Glutamatergic neuron (in vitro differentiated cells): ENCODE results near the gene DDX42. TPM values are rescaled to one million over a fixed set of nuclear protein-coding genes. Genes with fewer than 3 reads are reported as not detected.

Source experiments
- DNase-seq: peaks from one replicate; pipeline ENCODE4 v3.0.0; 2022
- H3K27ac Mint-ChIP-seq: one replicate; pipeline ENCODE4 v1.8.0; 2020; ENCODE audit warnings: mild to moderate bottlenecking, mixed read lengths, inconsistent platforms; ENCODE audit not compliant: unreplicated experiment
- H3K27me3 Mint-ChIP-seq: one replicate; pipeline ENCODE4 v1.8.0; 2020; ENCODE audit warnings: mild to moderate bottlenecking, moderate library complexity, mixed read lengths, inconsistent platforms; ENCODE audit not compliant: unreplicated experiment
- H3K36me3 Mint-ChIP-seq: one replicate; pipeline ENCODE4 v1.8.0; 2020; ENCODE audit warnings: mild to moderate bottlenecking, mixed read lengths, inconsistent platforms; ENCODE audit not compliant: unreplicated experiment
- H3K4me1 Mint-ChIP-seq: one replicate; pipeline ENCODE4 v1.8.0; 2020; ENCODE audit warnings: mild to moderate bottlenecking, low read depth, mixed read lengths, inconsistent platforms; ENCODE audit not compliant: unreplicated experiment
- H3K4me3 Mint-ChIP-seq: one replicate; pipeline ENCODE4 v1.8.0; 2020; ENCODE audit warnings: mild to moderate bottlenecking, mixed read lengths, inconsistent platforms; ENCODE audit not compliant: unreplicated experiment
- H3K9me3 Mint-ChIP-seq: one replicate; pipeline ENCODE4 v1.8.0; 2020; ENCODE audit warnings: mild to moderate bottlenecking, moderate library complexity, mixed read lengths, inconsistent platforms; ENCODE audit not compliant: unreplicated experiment
- total RNA-seq: library from RNA; stranded (reverse); fragmentation: NEBNext Ultra II Directional; extraction: Animal tissue kit (Norgen Biotek cat#: 25700); gene quantifications from one replicate; pipeline ENCODE4 v1.2.1, GENCODE V29; 2021; ENCODE audit not compliant: unreplicated experiment
- TF ChIP-seq, protein P1 (sequence below): fragments of 200-600 bp; sonication (generic); IDR thresholded peaks from one replicate; pipeline ENCODE4 v1.5.0; 2021; ENCODE audit not compliant: partially characterized antibody, unreplicated experiment

DDX42 gene
- total RNA-seq, 1 donor from 2014 or later = 181 TPM

DNA sequence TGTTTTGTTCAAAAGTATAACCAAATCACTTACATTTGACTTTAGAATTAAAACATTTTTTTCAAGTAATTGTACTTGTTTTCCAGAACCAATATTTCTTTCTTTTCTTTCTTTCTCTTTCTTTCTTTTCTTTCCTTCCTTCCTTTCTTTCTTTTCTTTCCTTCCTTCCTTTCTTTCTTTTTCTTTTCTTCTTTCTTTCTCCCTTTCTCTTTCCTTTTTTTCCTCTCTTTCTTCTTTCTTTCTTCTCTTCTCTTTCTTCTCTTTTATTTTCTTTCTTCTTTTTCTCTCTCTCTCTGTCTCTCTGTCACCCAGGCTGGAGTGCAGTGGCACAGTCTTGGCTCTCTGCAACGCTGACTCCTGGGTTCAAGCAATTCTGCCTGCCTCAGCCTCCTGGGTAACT is 26.8 kb downstream of the DDX42 start:
- TF ChIP-seq, protein P1, sequence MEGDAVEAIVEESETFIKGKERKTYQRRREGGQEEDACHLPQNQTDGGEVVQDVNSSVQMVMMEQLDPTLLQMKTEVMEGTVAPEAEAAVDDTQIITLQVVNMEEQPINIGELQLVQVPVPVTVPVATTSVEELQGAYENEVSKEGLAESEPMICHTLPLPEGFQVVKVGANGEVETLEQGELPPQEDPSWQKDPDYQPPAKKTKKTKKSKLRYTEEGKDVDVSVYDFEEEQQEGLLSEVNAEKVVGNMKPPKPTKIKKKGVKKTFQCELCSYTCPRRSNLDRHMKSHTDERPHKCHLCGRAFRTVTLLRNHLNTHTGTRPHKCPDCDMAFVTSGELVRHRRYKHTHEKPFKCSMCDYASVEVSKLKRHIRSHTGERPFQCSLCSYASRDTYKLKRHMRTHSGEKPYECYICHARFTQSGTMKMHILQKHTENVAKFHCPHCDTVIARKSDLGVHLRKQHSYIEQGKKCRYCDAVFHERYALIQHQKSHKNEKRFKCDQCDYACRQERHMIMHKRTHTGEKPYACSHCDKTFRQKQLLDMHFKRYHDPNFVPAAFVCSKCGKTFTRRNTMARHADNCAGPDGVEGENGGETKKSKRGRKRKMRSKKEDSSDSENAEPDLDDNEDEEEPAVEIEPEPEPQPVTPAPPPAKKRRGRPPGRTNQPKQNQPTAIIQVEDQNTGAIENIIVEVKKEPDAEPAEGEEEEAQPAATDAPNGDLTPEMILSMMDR = no peak
- H3K4me1 Mint-ChIP-seq = no peaks in the 10 kb centered on the region
- no peak overlapping the region for H3K27ac Mint-ChIP-seq
- no peaks in the 10 kb centered on the region for H3K27me3 Mint-ChIP-seq
- H3K4me3 Mint-ChIP-seq = no peak overlapping the region
- H3K9me3 Mint-ChIP-seq = no peaks in the 10 kb centered on the region
- DNase-seq = no peak
- H3K36me3 Mint-ChIP-seq = no peaks in the 10 kb centered on the region

DNA sequence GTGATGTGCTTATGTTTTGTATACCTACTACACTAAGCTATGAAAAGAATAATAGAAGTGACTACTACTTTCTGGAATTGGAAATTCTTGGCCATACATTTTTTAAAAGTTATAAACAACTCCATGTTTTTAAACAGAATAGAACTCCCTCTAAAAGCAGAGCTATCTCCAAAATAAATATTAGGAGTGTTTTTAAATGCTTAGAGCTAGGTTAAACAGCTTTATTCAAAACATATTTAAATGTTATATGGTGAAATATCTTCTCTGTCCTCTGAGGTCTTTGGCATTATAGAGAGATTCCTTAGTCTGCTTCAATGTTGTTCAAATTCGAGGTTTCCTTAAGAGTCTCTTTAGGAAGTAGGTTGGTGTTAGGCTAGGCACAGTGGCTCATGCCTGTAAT is 30.4 kb downstream of the DDX42 start:
- Mint-ChIP-seq H3K27ac (no peak overlapping the region), H3K9me3 (no peaks in the 10 kb centered on the region), H3K4me1 (no peaks in the 10 kb centered on the region), H3K27me3 (no peaks in the 10 kb centered on the region), H3K36me3 (no peaks in the 10 kb centered on the region), H3K4me3 (no peak overlapping the region)
- TF ChIP-seq, protein P1 = no peak
- no peak for DNase-seq

DNA sequence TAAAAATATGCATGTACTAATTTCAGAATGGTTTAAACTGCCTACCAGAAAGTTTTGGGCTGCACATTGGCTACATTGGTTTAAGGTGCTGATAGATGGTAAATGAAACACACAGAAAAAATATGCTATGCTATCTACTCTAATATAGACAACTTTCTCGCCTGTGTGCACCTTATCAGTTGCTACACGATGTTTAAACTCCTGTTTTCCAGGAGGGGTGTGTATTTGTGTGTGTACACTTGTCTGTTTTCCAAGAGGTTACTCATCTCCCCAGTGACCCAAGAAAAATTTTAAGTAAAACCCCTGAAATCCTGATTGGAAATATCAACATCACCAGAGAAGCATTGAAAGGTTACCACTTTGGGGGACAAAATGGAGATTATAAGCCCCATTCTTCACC is 31.6 kb downstream of the DDX42 start:
- DNase-seq = no peak
- Mint-ChIP-seq H3K9me3 (no peaks in the 10 kb centered on the region), H3K27ac (no peak overlapping the region), H3K27me3 (no peaks in the 10 kb centered on the region), H3K4me1 (no peaks in the 10 kb centered on the region), H3K4me3 (no peak overlapping the region), H3K36me3 (no peaks in the 10 kb centered on the region)
- TF ChIP-seq, protein P1 = no peak

DNA sequence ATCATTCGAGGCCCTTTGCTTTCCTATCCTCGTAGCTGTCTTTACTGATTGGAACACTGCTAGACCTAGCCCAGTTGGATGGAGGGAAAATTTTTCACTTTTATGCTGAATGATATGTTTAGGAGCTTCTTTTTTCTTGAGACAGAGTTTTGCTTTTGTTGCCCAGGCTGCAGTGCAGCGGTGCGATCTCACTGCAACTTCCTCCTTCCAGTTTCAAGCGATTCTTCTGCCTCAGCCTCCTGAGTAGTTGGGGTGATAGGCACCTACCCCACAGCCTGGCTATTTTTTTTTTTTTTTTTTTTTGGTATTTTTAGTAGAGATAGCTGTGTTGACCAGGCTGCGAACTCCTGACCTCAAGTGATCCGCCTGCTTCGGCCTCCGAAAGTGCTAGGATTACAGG is 36.0 kb downstream of the DDX42 start:
- H3K9me3 Mint-ChIP-seq = no peaks in the 10 kb centered on the region
- no peak overlapping the region for H3K4me3 Mint-ChIP-seq
- no peaks in the 10 kb centered on the region for H3K27me3 Mint-ChIP-seq
- H3K27ac Mint-ChIP-seq = no peak overlapping the region
- H3K36me3 Mint-ChIP-seq = no peaks in the 10 kb centered on the region
- H3K4me1 Mint-ChIP-seq = no peaks in the 10 kb centered on the region
- DNase-seq = no peak
- TF ChIP-seq, protein P1 = no peak

DNA sequence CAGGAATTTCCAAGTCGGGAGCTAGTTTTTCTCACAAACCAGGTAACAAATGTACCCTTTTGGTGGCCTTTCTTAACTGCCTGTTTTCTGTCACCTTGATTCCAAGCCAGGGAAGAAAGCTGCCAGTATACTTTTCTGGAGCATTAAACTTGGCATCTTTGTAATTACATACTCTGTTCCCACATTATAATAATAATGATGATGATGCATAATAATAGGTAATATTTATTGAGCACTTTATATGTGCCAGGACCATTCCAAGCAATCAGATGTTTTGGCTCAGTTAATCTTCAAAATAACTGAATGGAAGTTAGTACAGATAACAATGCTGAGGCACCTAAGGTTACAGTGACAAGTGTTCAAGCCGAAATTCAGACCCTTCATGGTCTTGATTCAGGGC is 42.2 kb downstream of the DDX42 start:
- DNase-seq = no peak
- TF ChIP-seq, protein P1 = no peak
- Mint-ChIP-seq H3K36me3 (no peaks in the 10 kb centered on the region), H3K27me3 (peaks cover 9% of the 10 kb centered on the region), H3K4me3 (no peak overlapping the region), H3K4me1 (peaks cover 2% of the 10 kb centered on the region), H3K27ac (no peak overlapping the region), H3K9me3 (peaks cover 5% of the 10 kb centered on the region)
